ENCODE data around the gene GADL1. TPM values are rescaled to one million over a fixed set of nuclear protein-coding genes. Genes with fewer than 3 reads are reported as not detected.

GADL1 gene
- total RNA-seq, 1 experiment from 2014 or later = not detected

- BruUV-seq (replicated peaks) = no TSS peak
- Histone ChIP-seq H3F3A (ENCODE audit: insufficient read depth, low read depth) (no peaks in the 10 kb centered on the region), H3K27me3 (ENCODE audit: insufficient read depth, low read depth) (no peaks in the 10 kb centered on the region), H4K20me1 (ENCODE audit: insufficient read depth) (no peaks in the 10 kb centered on the region), H3K27ac (no peak overlapping the region), H3K4me3 (no peak overlapping the region), H3K36me3 (ENCODE audit: low read depth) (no peaks in the 10 kb centered on the region), H3K9me3 (ENCODE audit: insufficient read depth, low read depth) (no peaks in the 10 kb centered on the region), H3K9me2 (ENCODE audit: insufficient read depth) (no peaks in the 10 kb centered on the region), H3K4me1 (replicated peaks; ENCODE audit: insufficient read depth) (no peaks in the 10 kb centered on the region), H3K79me2 (ENCODE audit: low read depth) (no peaks in the 10 kb centered on the region), H3K4me2 (no peak overlapping the region), H2AFZ (no peak overlapping the region)
- intact Hi-C loops (cut with micrococcal nuclease; ENCODE audit: unreplicated experiment) = no loop called here
- DNase-seq = no peak
- CTCF ChIA-PET = no interaction called here
- TF ChIP-seq, protein P1, sequence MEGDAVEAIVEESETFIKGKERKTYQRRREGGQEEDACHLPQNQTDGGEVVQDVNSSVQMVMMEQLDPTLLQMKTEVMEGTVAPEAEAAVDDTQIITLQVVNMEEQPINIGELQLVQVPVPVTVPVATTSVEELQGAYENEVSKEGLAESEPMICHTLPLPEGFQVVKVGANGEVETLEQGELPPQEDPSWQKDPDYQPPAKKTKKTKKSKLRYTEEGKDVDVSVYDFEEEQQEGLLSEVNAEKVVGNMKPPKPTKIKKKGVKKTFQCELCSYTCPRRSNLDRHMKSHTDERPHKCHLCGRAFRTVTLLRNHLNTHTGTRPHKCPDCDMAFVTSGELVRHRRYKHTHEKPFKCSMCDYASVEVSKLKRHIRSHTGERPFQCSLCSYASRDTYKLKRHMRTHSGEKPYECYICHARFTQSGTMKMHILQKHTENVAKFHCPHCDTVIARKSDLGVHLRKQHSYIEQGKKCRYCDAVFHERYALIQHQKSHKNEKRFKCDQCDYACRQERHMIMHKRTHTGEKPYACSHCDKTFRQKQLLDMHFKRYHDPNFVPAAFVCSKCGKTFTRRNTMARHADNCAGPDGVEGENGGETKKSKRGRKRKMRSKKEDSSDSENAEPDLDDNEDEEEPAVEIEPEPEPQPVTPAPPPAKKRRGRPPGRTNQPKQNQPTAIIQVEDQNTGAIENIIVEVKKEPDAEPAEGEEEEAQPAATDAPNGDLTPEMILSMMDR (conservative IDR thresholded peaks at IDR 0.05) = no peak
- no peak for TF ChIP-seq EZH2 (IDR thresholded peaks at IDR 0.05; ENCODE audit: low read depth)
- POLR2A ChIA-PET (ENCODE audit: unreplicated experiment) = interaction anchor here (0.6 kb wide), 1 partner anchor 158 kb away, joined by 4 read pairs; no protein-coding TSS in a partner anchor
These were observed 180.5 kb downstream of the GADL1 start for GRCh38 chr3:30713885-30714503.

DNA sequence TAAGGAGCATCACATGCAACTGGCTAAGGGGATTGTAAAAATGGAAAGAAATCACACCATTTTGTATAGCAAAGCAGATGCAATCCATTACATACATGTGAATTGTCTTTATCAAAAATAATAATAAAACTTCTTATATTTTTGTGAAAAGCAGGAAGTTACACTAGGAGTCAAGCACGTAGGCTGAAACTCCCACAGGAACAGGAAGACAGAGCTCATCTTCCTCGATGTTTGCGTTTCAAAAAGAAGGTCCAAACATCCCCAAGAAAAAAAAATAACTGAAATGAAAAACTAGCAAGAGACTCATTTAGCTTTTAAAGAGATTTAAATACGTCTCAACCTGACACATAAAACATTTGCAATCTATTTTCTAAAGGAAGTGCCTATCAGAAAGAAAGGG, 181.5 kb downstream of the GADL1 start:
- DNase-seq = no peak
- no peak overlapping the region for H2AFZ ChIP-seq
- no peak for TF ChIP-seq EZH2 (IDR thresholded peaks at IDR 0.05; ENCODE audit: low read depth)
- TF ChIP-seq, protein P1 (conservative IDR thresholded peaks at IDR 0.05) = no peak
- H3K27me3 ChIP-seq (ENCODE audit: insufficient read depth, low read depth) = no peaks in the 10 kb centered on the region
- no peak overlapping the region for H3K4me3 ChIP-seq
- H3K9me3 ChIP-seq (ENCODE audit: insufficient read depth, low read depth) = no peaks in the 10 kb centered on the region
- H3K4me1 ChIP-seq (replicated peaks; ENCODE audit: insufficient read depth) = no peaks in the 10 kb centered on the region
- no peaks in the 10 kb centered on the region for H3F3A ChIP-seq (ENCODE audit: insufficient read depth, low read depth)
- H3K79me2 ChIP-seq (ENCODE audit: low read depth) = no peaks in the 10 kb centered on the region
- H3K36me3 ChIP-seq (ENCODE audit: low read depth) = no peaks in the 10 kb centered on the region
- no peak overlapping the region for H3K27ac ChIP-seq
- H4K20me1 ChIP-seq (ENCODE audit: insufficient read depth) = no peaks in the 10 kb centered on the region
- BruUV-seq (replicated peaks) = no TSS peak
- CTCF ChIA-PET = no interaction called here
- no peaks in the 10 kb centered on the region for H3K9me2 ChIP-seq (ENCODE audit: insufficient read depth)
- intact Hi-C loops (cut with micrococcal nuclease; ENCODE audit: unreplicated experiment) = no loop called here
- POLR2A ChIA-PET (ENCODE audit: unreplicated experiment) = no interaction called here
- no peak overlapping the region for H3K4me2 ChIP-seq

DNA sequence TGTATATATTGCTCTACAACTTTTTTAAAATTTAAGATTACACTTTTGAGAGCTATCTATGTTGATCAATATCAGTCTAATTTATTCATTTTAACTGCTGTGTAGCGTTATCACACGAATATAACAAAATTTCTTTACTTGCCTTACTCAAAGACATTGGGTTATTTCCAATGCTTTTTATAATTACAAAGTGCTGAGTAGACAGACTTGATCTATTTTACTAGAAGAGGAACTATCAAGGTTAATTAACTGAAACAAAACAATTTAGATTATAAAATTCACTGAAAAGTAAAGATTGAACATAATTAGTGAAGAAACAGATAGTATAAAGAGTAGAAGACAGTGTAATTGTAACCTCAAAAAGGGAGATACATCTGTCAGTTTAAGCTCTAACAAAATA, 182.6 kb downstream of the GADL1 start:
- no peaks in the 10 kb centered on the region for H4K20me1 ChIP-seq (ENCODE audit: insufficient read depth)
- no TSS peak for BruUV-seq (replicated peaks)
- TF ChIP-seq, protein P1 (conservative IDR thresholded peaks at IDR 0.05) = no peak
- TF ChIP-seq EZH2 (IDR thresholded peaks at IDR 0.05; ENCODE audit: low read depth) = no peak
- intact Hi-C loops (cut with micrococcal nuclease; ENCODE audit: unreplicated experiment) = no loop called here
- H3K27ac ChIP-seq = no peak overlapping the region
- H2AFZ ChIP-seq = no peak overlapping the region
- no peaks in the 10 kb centered on the region for H3K9me2 ChIP-seq (ENCODE audit: insufficient read depth)
- no peaks in the 10 kb centered on the region for H3K9me3 ChIP-seq (ENCODE audit: insufficient read depth, low read depth)
- H3K4me2 ChIP-seq = no peak overlapping the region
- H3K27me3 ChIP-seq (ENCODE audit: insufficient read depth, low read depth) = no peaks in the 10 kb centered on the region
- no peaks in the 10 kb centered on the region for H3F3A ChIP-seq (ENCODE audit: insufficient read depth, low read depth)
- no peak overlapping the region for H3K4me3 ChIP-seq
- no peaks in the 10 kb centered on the region for H3K4me1 ChIP-seq (replicated peaks; ENCODE audit: insufficient read depth)
- no peaks in the 10 kb centered on the region for H3K36me3 ChIP-seq (ENCODE audit: low read depth)
- CTCF ChIA-PET = no interaction called here
- no peak for DNase-seq
- POLR2A ChIA-PET (ENCODE audit: unreplicated experiment) = no interaction called here
- no peaks in the 10 kb centered on the region for H3K79me2 ChIP-seq (ENCODE audit: low read depth)

Data from PC-9 (cell line).